GM21529 (cell line): Measurements from ENCODE around the gene ELOVL5.
"Not testable (repeated sequence)": the region's sequence is repeated elsewhere in the genome, so short reads cannot be mapped to it uniquely, and the experiment has no call there.

Experiments
- ATAC-seq: cut with Tn5 transposase; IDR thresholded peaks from one replicate; pipeline ENCODE4 v1.9.1; 2021; ENCODE audit not compliant: unreplicated experiment

The ELOVL5 gene

GRCh38 chr6:53359095-53359842 is 10.5 kb upstream of the ELOVL5 start:
- peak; percentile 94 for ATAC-seq

- ATAC-seq = peak; percentile 11
Observed at GRCh38 chr6:53358440-53359094, 9.8 kb upstream of the ELOVL5 start.

GRCh38 chr6:53357576-53358360 is 9.0 kb upstream of the ELOVL5 start:
- no peak for ATAC-seq

DNA sequence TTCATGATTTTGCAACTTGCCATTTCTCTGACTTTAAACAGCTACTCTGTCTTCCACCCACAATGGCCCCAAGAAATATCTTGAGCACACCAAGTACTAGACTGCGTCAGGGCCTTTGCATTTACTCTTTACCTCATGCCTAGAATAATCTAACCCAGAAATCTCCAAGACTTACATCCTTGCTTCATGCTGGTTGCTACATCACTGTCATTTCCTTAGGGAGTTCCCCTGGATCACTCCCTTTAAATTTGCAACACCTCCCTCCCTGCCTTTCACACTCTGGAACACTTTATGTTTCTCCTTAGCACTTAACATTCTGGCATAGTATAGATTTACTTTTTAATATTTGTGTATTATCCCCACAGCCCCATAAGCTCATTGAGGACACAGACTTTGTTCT is 4.9 kb upstream of the ELOVL5 start:
- ATAC-seq = no peak

DNA sequence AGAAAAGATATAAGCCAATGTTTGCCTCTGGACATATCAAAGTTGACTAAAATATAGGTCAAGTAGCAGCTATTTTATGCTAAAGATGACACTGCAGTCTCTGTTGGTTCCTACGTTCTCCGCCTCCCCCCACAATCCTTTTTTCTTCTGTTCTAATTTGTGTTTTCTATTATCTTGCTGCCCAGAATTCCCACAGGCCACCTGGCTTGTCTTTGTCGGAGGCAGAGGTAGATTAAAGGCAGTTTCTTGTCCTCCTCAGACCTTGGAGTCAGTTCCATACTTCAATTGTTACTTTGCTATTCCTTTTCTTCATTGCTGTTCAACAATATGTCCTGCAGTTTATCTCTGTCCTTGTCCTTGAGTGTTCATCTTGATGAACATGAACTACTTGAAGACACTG is 3.6 kb upstream of the ELOVL5 start:
- ATAC-seq = no peak

GRCh38 chr6:53349209-53349693 is 501 bp upstream of the ELOVL5 start:
- no peak for ATAC-seq

DNA sequence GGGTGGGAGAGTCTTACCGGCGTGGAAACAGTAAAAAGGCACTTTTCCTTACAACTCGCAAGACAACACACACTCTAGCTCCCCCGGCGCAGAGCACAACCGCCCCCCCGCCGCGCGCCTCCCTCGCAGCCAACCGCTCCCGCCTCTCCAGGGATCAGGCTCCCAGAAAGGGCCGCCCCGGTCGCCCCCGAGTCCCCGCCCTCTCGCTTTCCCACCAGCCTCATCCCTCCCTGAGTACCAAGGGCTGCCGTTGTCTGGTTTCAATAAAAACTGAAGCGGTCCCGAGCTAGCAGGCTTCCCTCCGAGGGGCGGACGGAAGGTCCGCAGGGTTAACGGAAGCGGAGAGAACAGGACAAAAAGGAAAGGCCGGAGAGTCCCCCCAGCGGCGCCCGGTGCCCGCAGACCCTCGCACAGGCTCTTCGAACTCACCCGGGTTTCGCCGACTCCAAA is 804 bp downstream of the ELOVL5 start:
- peak; percentile 30 for ATAC-seq

GRCh38 chr6:53347250-53347920 is 1.4 kb downstream of the ELOVL5 start:
- peak; percentile 28 for ATAC-seq

DNA sequence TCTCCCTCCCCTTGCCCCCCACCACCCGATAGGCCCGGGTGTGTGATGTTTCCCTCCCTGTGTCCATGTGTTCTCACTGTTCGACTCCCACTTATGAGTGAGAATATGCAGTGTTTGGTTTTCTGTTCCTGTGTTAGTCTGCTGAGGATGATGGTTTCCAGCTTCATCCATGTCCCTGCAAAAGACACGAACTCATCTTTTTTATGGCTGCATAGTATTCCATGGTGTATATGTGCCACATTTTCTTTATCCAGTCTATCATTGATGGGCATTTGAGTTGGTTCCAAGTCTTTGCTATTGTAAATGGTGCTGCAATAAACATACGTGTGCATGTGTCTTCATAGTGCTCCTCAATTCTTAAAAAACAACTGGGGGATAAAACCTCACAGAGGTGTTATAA is 2.7 kb downstream of the ELOVL5 start:
- ATAC-seq = not testable (repeated sequence)

GRCh38 chr6:53344969-53345368 is 3.8 kb downstream of the ELOVL5 start:
- ATAC-seq = no peak

DNA sequence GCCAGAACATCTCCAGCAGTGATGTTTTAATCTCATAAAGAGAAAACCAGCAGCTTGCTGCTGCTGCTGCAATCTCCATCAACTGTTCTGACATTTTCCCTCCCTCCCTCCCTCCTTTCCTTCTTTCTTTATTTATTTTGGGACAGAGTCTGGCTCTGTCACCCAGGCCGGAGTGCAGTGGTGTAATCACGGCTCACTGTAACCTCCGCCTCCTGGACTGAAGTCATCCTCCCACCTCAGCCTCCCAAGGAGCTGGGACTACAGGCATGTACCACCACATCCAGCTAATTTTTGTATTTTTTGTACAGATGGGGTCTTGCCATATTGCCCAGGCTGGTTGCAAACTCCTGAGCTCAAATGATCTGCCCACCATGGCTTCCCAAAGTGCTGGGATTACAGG is 5.7 kb downstream of the ELOVL5 start:
- ATAC-seq = no peak

DNA sequence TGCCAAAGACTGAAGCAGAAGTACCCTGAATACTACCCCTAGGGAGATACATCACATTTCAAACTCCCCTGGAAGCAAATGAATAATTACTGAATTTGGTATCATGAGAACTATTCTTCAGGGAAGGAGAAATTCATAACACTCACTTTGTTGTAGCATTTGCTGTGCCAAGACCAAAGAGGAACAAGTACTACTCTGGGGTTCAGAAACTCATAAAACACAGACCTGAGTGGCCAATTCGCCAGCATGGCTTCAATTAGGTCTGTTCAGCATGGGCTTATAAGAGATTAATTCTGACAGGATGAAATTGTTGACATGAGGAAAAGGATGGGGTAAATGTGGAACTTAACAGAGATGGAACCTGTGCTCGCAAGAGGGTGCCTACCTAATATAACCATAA is 6.5 kb downstream of the ELOVL5 start:
- no peak for ATAC-seq

DNA sequence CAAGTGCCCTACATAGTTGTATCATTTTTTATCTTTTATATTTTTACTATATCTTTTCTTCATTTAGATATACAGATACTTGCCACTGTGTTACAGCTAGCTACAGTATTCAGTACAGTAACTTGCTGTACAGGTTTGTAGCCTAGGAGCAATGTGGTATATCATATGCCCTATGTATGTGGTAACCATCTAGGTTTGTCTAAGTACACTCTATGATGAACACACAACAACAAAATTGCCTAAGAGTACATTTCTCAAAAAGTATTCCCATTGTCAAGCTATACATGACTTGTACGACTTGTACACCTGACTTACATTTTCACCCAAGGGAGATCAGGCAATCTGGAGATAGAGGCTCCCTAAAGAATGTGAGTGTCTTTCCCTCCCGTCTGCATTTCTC is 8.2 kb downstream of the ELOVL5 start:
- no peak for ATAC-seq

DNA sequence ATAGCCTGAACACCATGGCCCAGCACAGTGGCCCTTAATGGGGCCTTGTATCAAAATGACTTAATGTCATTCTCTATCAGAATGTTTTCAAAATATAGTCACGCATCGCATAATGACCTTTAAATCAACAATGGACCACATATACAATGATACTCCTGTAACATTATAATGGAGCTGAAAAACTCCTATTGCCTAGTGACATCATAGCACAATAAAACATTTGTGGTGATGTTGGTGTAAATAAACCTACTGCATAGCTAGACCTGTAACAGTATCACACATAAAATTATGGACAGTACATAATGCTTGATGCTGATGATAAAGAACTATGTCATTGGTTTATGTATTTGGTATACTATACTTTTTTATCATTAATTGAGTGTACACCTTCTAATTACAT is 9.3 kb downstream of the ELOVL5 start:
- no peak for ATAC-seq

DNA sequence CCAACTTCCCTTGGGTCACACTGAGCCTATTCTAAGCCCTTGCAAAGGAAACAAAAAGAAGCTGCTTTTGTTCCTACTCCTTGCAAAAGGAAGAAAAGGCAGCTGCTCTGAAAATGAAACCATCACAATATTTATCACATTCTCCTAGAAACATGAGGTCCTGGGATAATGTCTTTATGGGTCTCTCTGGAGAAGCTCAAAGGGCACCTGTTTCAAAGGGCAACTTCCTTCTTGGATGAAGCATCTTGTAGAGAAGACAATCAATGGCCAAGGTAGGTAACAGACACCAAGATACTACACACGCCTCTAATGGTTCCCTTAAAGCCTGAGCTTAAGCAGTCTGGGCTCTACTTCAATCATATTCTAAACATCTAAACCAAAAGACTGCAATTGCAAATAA is 10.4 kb downstream of the ELOVL5 start:
- no peak for ATAC-seq

DNA sequence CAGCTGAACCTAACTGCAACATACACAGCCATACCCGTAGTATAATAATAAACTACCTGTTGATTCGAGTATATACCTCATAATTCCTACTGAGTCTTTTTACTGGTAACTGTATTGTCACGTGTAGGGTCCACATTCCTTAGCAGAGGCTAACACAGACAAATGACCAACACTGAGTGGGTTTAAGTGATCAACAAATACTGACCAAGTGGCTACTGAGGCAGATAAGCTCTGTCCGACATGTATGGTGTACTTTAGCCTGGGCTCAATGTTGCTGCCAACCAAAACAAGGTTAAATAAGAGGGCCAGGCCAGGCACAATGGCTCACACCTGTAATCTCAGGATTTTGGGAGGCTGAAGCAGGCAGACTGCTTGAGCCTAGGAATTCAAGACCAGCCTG is 12.7 kb downstream of the ELOVL5 start:
- no peak for ATAC-seq

DNA sequence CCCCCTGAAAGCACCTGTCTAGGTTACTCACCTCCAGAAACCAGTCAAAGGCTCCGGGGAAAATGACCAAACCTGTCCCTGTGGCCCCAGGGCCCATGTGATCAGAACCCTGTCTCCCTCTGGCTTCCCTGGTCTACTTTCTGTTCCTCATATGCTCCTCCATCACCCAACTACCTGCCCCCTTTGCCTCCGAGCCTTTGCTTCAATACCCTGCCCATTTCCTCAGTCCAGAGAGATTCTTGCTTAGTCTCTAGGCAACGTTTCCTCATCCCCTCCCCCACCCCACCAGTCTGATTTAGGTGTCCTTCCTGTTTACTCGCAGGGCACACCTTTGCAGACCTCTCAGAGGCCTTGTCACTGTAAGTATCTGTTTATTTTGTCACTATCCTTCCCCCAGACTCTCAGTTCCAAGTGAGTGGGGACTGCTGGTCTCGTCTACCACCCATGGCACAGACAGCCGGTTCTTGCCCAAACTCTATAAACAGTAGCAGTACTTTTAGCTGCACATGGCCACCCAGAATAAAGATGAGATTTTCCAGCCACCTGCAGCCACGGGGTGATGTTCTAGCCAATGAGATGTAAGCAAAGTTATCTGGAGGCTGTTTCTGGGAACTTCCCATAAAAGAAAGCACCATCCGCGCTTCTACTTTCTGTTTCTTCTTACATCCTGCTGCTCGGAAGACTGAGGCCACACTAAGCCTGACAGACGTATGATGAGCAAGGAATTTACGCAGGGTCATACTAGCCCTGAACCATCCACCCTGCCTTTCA is 13.3 kb downstream of the ELOVL5 start:
- peak; percentile 86 for ATAC-seq

DNA sequence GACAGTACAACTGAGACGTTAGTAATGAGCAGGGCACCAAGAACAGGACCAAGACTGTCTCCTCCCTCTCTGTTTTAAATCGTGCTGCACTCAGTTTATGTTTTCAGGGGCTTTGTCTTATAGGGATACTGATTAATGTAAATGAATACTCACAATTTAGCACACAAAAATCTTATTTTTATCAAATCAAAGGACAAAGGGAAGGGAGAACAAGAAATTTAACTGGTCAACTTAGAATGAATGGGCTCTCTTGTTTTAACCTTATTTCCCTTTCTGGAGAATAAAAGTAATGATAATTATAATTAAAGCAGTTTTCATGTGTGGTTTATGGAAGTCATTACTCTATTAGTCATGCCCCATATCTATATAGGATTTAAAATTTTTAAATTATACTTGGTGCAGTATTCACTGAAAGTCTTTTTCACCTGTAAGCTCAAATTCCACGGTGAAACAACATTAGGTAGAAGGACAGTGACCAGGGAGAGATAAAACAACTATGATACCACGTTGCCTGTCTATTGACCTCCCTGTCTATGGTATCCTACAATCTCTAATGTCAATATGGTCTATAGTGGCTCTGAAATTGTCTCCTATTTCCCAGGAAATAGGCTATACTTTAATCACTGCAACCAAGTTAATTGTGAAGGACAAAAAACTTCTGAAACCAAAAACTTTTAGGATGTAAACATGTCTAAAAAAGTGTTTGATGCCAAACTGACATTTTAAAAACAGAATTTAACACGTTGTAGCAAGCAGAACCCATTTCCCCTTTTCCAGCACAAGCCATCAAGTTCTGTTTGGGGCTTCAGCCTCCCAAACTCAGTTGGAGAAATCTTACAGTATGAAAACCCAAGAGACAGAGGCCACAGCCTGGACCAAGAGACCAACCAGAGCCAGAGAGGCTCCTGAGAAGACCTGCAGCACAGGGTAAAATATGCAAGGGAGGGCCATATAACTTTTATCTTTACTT is 15.0 kb downstream of the ELOVL5 start:
- no peak for ATAC-seq

- ATAC-seq = no peak
Observed at GRCh38 chr6:53331678-53332077, 17.1 kb downstream of the ELOVL5 start.
